Gastrocnemius medialis (tissue), 4 donors: ENCODE measurements around the gene MTG1. TPM values are rescaled to one million over a fixed set of nuclear protein-coding genes. Genes with fewer than 3 reads are reported as not detected.

Experiments used
- ATAC-seq, 2 donors: fragments of 150-250 bp; one replicate each; pipeline ENCODE4 v1.9.1; 2016
- DNase-seq, 2 donors: peaks; one replicate each; pipeline ENCODE4 v3.0.0-alpha.2; 2019
- H3K27ac ChIP-seq, 4 donors: fragments of 200-600 bp; sonication (generic); 1 replicate in 1 of 4; 2 replicates in 3 of 4; pipeline ENCODE4 v1.5.1; 2016 to 2018; ENCODE audit warnings: mild to moderate bottlenecking in 2 of 4, moderate library complexity in 1 of 4
- H3K27me3 ChIP-seq, 3 donors: fragments of 200-600 bp; sonication (generic) in 2 of 3; 1 replicate in 1 of 3; 2 replicates in 2 of 3; pipeline versions ENCODE4 v1.5.1 to v1.6.0; 2016 to 2019; ENCODE audit warnings: mild to moderate bottlenecking in 1 of 3, moderate library complexity in 1 of 3
- H3K36me3 ChIP-seq, 2 donors: fragments of 200-600 bp; sonication (generic) in 1 of 2; one replicate each; pipeline ENCODE4 v1.5.1; 2017 to 2018
- H3K4me1 ChIP-seq, 2 donors: fragments of 200-600 bp; sonication (generic) in 1 of 2; one replicate each; pipeline ENCODE4 v1.5.1; 2016 to 2017; ENCODE audit warnings: mild to moderate bottlenecking in 2 of 2
- H3K4me3 ChIP-seq, 4 donors: fragments of 200-600 bp; sonication (generic) in 3 of 4; 1 replicate in 1 of 4; 2 replicates in 3 of 4; pipeline ENCODE4 v1.5.1; 2016 to 2019; ENCODE audit warnings: mild to moderate bottlenecking in 2 of 4
- H3K9me3 ChIP-seq, 3 donors: fragments of 200-600 bp; sonication (generic) in 2 of 3; 1 replicate in 1 of 3; 2 replicates in 2 of 3; pipeline ENCODE4 v1.5.1; 2016 to 2019
- CTCF ChIP-seq, 5 experiments: fragments of 450-650 bp in 3 of 5; fragments of 200-600 bp in 2 of 5; sonication (generic) in 2 of 5; IDR thresholded peaks in 4 of 5; conservative IDR thresholded peaks in 1 of 5; 1 replicate in 4 of 5; 2 replicates in 1 of 5; pipeline ENCODE4 v1.5.1; 2016 to 2019; ENCODE audit warnings: antibody characterized with exemption in 5 of 5, mild to moderate bottlenecking in 3 of 5, moderate library complexity in 3 of 5
- POLR2A ChIP-seq, 2 donors: fragments of 450-650 bp; IDR thresholded peaks; one replicate each; pipeline ENCODE4 v1.6.1; 2017; ENCODE audit warnings: antibody characterized with exemption in 2 of 2, mild to moderate bottlenecking in 2 of 2, moderate library complexity in 2 of 2
- in situ Hi-C, 4 donors: fragments of 200-750 bp; cut with MboI; loops; one replicate each; pipeline versions ENCODE4 v1.15.0 to v1.8.0; 2017; ENCODE audit warnings: low sequenced_read_pairs in 4 of 4
- intact Hi-C: fragments of 100-400 bp; cut with DNase I; formaldehyde crosslinking; loops from one replicate; pipeline ENCODE4 v1.15.1; 2023; ENCODE audit warnings: low total_unique reads
- total RNA-seq, 4 donors: library from RNA; depleted of rRNA; stranded (reverse); fragments of >200 nt; gene quantifications; one replicate each; pipeline versions ENCODE4 v1.1.0 to v1.2.3, GENCODE V29; 2016

MTG1 gene, protein sequence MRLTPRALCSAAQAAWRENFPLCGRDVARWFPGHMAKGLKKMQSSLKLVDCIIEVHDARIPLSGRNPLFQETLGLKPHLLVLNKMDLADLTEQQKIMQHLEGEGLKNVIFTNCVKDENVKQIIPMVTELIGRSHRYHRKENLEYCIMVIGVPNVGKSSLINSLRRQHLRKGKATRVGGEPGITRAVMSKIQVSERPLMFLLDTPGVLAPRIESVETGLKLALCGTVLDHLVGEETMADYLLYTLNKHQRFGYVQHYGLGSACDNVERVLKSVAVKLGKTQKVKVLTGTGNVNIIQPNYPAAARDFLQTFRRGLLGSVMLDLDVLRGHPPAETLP
- total RNA-seq: 10 to 100 TPM; 12.2 to 23.9 (median 14.1) TPM

GRCh38 chr10:133394064-133394663, at the start of gene MTG1:
MTG1 (plus strand) TSS chr10:133394157; CDS start chr10:133394221, 64 bp downstream.
- ATAC-seq (peak; percentile 95 to 97), DNase-seq (peak; percentile 85 to 92)
- intact Hi-C loops (loop anchor here (1.0 to 5.0 kb wide), 4 partner anchors 15 to 132 kb away; partner anchors contain the start of genes ECHS1, PAOX, TUBGCP2 and ZNF511), in situ Hi-C loops (no loop called here)
- Histone ChIP-seq H3K36me3 (peaks cover 0 to 29% of the 10 kb centered on the region in 2 donors), H3K27me3 (no peaks in the 10 kb centered on the region), H3K27ac (peak within 1 kb of the TSS; percentile 84 to 96 (median 90)), H3K4me3 (peak within 1 kb of the TSS; percentile 84 to 99 (median 90)), H3K4me1 (peaks cover 9 to 11% of the 10 kb centered on the region in 2 donors), H3K9me3 (no peaks in the 10 kb centered on the region)
- TF ChIP-seq POLR2A (IDR thresholded peaks at IDR 0.05) (peak; percentile 66 to 82), CTCF (IDR thresholded peaks at IDR 0.05 in 4 of 5, conservative IDR thresholded peaks at IDR 0.05 in 1 of 5) (peak; percentile 25 to 53 (median 44))

GRCh38 chr10:133344236-133344635, 49.7 kb upstream of the MTG1 start:
- H3K27me3 ChIP-seq: peaks cover 35 to 56% (median 49%) of the 10 kb centered on the region in 3 donors
- no peaks in the 10 kb centered on the region for H3K4me1 ChIP-seq
- DNase-seq (no peak), ATAC-seq (no peak)
- H3K4me3 ChIP-seq: no peak overlapping the region
- no peak overlapping the region for H3K27ac ChIP-seq
- in situ Hi-C loops: no loop called here
- TF ChIP-seq POLR2A (IDR thresholded peaks at IDR 0.05) (no peak), CTCF (IDR thresholded peaks at IDR 0.05 in 4 of 5, conservative IDR thresholded peaks at IDR 0.05 in 1 of 5) (no peak)
- no peaks in the 10 kb centered on the region for H3K36me3 ChIP-seq
- intact Hi-C loops: no loop called here
- no peaks in the 10 kb centered on the region for H3K9me3 ChIP-seq

DNA sequence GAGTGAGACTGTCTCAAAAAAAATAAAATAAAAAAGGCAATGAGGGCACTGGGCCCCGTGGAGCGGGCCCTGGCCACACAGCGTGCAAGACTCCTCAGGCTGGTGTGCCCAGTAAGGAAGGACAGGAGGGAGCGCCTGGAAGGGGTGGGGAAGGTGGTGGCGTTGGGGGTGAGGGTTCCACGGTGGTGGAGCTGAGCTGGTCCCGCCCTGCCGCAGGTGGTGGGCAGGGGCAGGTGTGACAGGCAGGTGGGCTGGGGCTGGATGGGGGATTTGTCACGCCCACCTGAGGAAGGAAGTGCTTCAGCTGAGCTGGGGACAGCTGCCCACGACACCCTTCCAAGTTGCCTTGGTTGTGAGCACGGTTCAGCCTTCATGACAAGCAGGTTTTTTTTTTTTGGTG, 47.5 kb upstream of the MTG1 start:
- TF ChIP-seq CTCF (IDR thresholded peaks at IDR 0.05 in 4 of 5, conservative IDR thresholded peaks at IDR 0.05 in 1 of 5): no peak
- no peak for TF ChIP-seq POLR2A (IDR thresholded peaks at IDR 0.05)
- in situ Hi-C loops (no loop called here), intact Hi-C loops (no loop called here)
- Histone ChIP-seq H3K9me3 (no peaks in the 10 kb centered on the region), H3K4me1 (no peaks in the 10 kb centered on the region), H3K27me3 (peaks cover 26 to 46% (median 39%) of the 10 kb centered on the region in 3 donors), H3K4me3 (no peak overlapping the region), H3K36me3 (no peaks in the 10 kb centered on the region), H3K27ac (no peak overlapping the region)
- ATAC-seq: no peak
- DNase-seq: no peak

DNA sequence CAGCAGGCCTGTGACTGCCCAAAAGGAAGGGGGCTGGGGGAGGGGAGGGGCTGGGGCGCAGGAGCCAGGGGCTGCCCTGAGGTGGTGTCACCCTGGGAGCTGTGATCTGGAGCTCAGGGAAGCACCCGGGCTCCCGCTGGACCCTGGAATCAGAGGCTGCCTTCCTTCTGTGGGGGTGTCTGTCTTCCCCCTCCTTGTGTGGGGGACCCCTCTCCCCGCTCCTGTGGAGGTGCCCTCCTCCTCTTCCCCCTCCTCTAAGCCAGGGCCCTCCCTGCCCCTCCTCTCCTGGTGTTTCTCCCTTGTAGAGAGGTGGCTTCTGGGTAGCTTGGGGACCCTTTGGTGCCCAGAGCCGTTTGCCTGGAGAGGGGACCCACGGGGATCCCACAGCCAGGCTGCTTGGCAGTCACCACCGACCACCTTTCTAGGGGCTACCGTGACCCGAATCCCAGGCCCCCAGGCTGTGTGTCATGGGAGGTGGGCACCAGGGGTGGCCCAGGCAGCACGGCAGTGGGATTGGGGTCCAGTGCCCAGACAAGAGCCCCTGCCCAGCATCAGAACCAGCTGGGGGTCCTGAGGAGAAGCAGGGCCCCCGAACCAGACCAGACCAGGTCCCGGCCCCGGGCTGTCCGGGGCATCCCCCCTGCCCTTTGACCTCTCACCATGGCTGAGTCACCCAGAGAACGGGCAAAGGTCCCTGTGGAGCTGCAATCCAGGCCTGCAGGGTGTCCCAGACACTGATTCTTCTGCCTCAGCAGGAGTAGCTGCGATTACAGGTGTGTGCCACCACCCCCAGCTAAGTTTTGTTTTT, 46.0 kb upstream of the MTG1 start:
- no peaks in the 10 kb centered on the region for H3K4me1 ChIP-seq
- ATAC-seq: no peak
- no peak for TF ChIP-seq CTCF (IDR thresholded peaks at IDR 0.05 in 4 of 5, conservative IDR thresholded peaks at IDR 0.05 in 1 of 5)
- no peak for TF ChIP-seq POLR2A (IDR thresholded peaks at IDR 0.05)
- intact Hi-C loops: no loop called here
- DNase-seq: no peak
- H3K9me3 ChIP-seq: no peaks in the 10 kb centered on the region
- H3K36me3 ChIP-seq: no peaks in the 10 kb centered on the region
- H3K4me3 ChIP-seq: no peak overlapping the region
- H3K27me3 ChIP-seq: peaks cover 15 to 32% (median 25%) of the 10 kb centered on the region in 3 donors
- no peak overlapping the region for H3K27ac ChIP-seq
- in situ Hi-C loops: no loop called here
